Measurements from ENCODE around the gene TFB1M.

TFB1M gene

DNA sequence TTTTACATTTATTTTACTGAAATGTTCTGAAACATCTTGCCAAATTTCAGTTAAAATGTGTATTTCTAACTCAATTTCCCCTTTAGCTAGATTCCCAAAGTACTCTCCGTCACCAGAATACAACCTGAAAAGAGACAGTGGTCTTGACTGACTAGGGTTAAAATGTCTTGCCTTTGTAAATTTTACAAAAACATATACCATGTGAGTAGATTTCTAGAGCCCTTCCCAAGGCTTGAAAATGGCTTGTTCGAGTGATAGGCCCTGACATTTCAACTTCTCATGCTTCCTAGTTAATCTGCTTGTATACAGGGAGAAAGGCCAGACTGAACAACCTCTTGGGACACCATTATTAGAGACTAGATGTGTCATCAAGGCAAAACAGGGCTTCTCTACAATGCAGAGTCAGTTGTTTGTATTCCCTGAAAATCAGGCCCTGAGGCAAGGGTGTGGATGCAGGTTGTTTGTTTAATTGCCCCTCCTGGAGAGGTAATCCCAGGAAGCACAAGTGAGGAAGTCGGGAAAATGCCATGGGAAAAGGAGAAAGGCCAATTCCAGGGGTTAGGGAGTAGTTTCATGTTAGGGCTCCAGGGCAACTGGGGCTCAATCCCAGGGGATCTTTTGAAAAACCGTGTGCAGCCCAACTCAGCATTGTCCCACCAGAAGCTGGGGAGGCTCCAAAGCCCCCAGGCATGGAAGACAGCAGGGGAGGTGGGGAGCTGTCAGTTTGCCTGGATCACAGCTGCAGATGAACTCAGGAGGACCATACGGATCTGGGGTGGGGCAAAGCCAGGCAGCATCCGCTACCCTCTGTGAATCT, 11.6 kb upstream of the TFB1M start:
- no peak for TF ChIP-seq EZH2phosphoT487 (IDR thresholded peaks at IDR 0.05; ENCODE audit: low read depth)
- no peak for TF ChIP-seq CTCF (IDR thresholded peaks at IDR 0.05; ENCODE audit: low read depth, low read length)
- no peak overlapping the region for H3K9ac ChIP-seq (ENCODE audit: low read length)

DNA sequence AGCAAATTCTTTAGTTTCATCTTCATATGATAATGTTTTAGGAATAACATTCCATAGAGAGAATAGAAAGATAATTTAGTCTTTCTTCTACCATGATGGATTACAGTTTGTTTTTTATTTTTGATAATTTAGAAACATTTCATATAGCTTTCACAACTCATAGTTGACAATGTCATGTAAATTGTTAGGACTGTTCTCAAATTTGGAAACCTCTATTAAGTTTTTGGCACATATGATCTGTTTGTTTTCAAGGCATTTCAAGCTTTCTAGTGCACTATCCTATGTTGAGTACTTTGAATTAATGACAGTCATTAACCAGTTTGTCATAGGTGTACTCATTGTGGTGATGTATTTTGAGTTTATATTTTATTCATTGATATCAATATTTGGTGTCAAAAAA, 10.7 kb upstream of the TFB1M start:
- no peak overlapping the region for H3K4me3 ChIP-seq (ENCODE audit: low read length)
- H3K4me1 ChIP-seq (ENCODE audit: low read length): peaks cover 3% of the 10 kb centered on the region; the same call in 1 of the 2 replicates
- H3K27me3 ChIP-seq (ENCODE audit: low read depth, low read length): no peaks in the 10 kb centered on the region
- H2AFZ ChIP-seq (ENCODE audit: low read depth, low read length): no peak overlapping the region
- no peaks in the 10 kb centered on the region for H3K36me3 ChIP-seq (replicated peaks; ENCODE audit: low read depth, low read length)
- H4K20me1 ChIP-seq (ENCODE audit: insufficient read depth, low read length): no peaks in the 10 kb centered on the region
- no peak overlapping the region for H3K4me2 ChIP-seq (ENCODE audit: low read length)
- TF ChIP-seq EZH2phosphoT487 (IDR thresholded peaks at IDR 0.05; ENCODE audit: low read depth) (no peak), CTCF (IDR thresholded peaks at IDR 0.05; ENCODE audit: low read depth, low read length) (no peak)
- H3K9me3 ChIP-seq (ENCODE audit: insufficient read depth, low read length): no peaks in the 10 kb centered on the region
- no peak overlapping the region for H3K9ac ChIP-seq (ENCODE audit: low read length)
- H3K27ac ChIP-seq (ENCODE audit: low read length): no peak overlapping the region
- no peaks in the 10 kb centered on the region for H3K79me2 ChIP-seq (ENCODE audit: low read length)

More for the DNA sequence above, 11.6 kb upstream of the TFB1M start:
- Histone ChIP-seq H2AFZ (ENCODE audit: low read depth, low read length) (no peak overlapping the region), H3K4me1 (ENCODE audit: low read length) (no peaks in the 10 kb centered on the region), H3K4me3 (ENCODE audit: low read length) (no peak overlapping the region), H3K27me3 (ENCODE audit: low read depth, low read length) (no peaks in the 10 kb centered on the region), H3K79me2 (ENCODE audit: low read length) (no peaks in the 10 kb centered on the region), H3K27ac (ENCODE audit: low read length) (no peak overlapping the region), H3K36me3 (replicated peaks; ENCODE audit: low read depth, low read length) (no peaks in the 10 kb centered on the region), H3K9me3 (ENCODE audit: insufficient read depth, low read length) (no peaks in the 10 kb centered on the region), H4K20me1 (ENCODE audit: insufficient read depth, low read length) (no peaks in the 10 kb centered on the region), H3K4me2 (ENCODE audit: low read length) (no peak overlapping the region)

GRCh38 chr6:155324172-155324571, 9.9 kb upstream of the TFB1M start:
- no peak for TF ChIP-seq CTCF (IDR thresholded peaks at IDR 0.05; ENCODE audit: low read depth, low read length)
- no peak for TF ChIP-seq EZH2phosphoT487 (IDR thresholded peaks at IDR 0.05; ENCODE audit: low read depth)
- Histone ChIP-seq H3K9me3 (ENCODE audit: insufficient read depth, low read length) (no peaks in the 10 kb centered on the region), H3K27ac (ENCODE audit: low read length) (no peak overlapping the region), H3K27me3 (ENCODE audit: low read depth, low read length) (no peaks in the 10 kb centered on the region), H3K9ac (ENCODE audit: low read length) (no peak overlapping the region), H3K4me1 (ENCODE audit: low read length) (peaks cover 8% of the 10 kb centered on the region; the same call in 1 of the 2 replicates), H4K20me1 (ENCODE audit: insufficient read depth, low read length) (no peaks in the 10 kb centered on the region), H3K4me2 (ENCODE audit: low read length) (no peak overlapping the region), H2AFZ (ENCODE audit: low read depth, low read length) (no peak overlapping the region), H3K79me2 (ENCODE audit: low read length) (no peaks in the 10 kb centered on the region), H3K4me3 (ENCODE audit: low read length) (no peak overlapping the region), H3K36me3 (replicated peaks; ENCODE audit: low read depth, low read length) (no peaks in the 10 kb centered on the region)

GRCh38 chr6:155319902-155320301, 5.6 kb upstream of the TFB1M start:
- no peaks in the 10 kb centered on the region for H3K9me3 ChIP-seq (ENCODE audit: insufficient read depth, low read length)
- no peak overlapping the region for H3K4me2 ChIP-seq (ENCODE audit: low read length)
- no peaks in the 10 kb centered on the region for H3K79me2 ChIP-seq (ENCODE audit: low read length)
- no peak for TF ChIP-seq CTCF (IDR thresholded peaks at IDR 0.05; ENCODE audit: low read depth, low read length)
- TF ChIP-seq EZH2phosphoT487 (IDR thresholded peaks at IDR 0.05; ENCODE audit: low read depth): no peak
- H2AFZ ChIP-seq (ENCODE audit: low read depth, low read length): no peak overlapping the region
- no peak overlapping the region for H3K9ac ChIP-seq (ENCODE audit: low read length)
- peaks cover 8% of the 10 kb centered on the region; the same call in 1 of the 2 replicates for H3K4me1 ChIP-seq (ENCODE audit: low read length)
- no peak overlapping the region for H3K4me3 ChIP-seq (ENCODE audit: low read length)
- no peaks in the 10 kb centered on the region for H3K36me3 ChIP-seq (replicated peaks; ENCODE audit: low read depth, low read length)
- H3K27me3 ChIP-seq (ENCODE audit: low read depth, low read length): no peaks in the 10 kb centered on the region
- no peaks in the 10 kb centered on the region for H4K20me1 ChIP-seq (ENCODE audit: insufficient read depth, low read length)
- no peak overlapping the region for H3K27ac ChIP-seq (ENCODE audit: low read length)
